GM23338 (cell line): ENCODE measurements around the gene GAPDHS. TPM values are rescaled to one million over a fixed set of nuclear protein-coding genes. Genes with fewer than 3 reads are reported as not detected.

ENCODE experiments used
- ATAC-seq: fragments of 200-7000 bp; cut with Tn5 transposase; 3 replicates; pipeline ENCODE4 v1.9.1; 2020
- DNase-seq: peaks from one replicate; pipeline ENCODE4 v3.0.0-alpha.2; 2015; ENCODE audit warnings: low spot score
- H2AFZ ChIP-seq: fragments of 200-600 bp; sonication (generic); 2 replicates; pipeline ENCODE4 v1.8.0; 2016; ENCODE audit warnings: antibody characterized with exemption, mild to moderate bottlenecking, moderate library complexity
- H3F3A ChIP-seq: fragments of 200-600 bp; sonication (generic); replicated peaks from 2 replicates; pipeline ENCODE4 v1.8.0; 2017; ENCODE audit warnings: antibody characterized with exemption, mixed run types, low read depth
- H3K27ac ChIP-seq: fragments of 200-600 bp; sonication (generic); 2 replicates; pipeline ENCODE4 v1.6.1; 2016; ENCODE audit warnings: low read depth
- H3K27me3 ChIP-seq: fragments of 200-600 bp; sonication (generic); 2 replicates; pipeline ENCODE4 v1.8.0; 2016; ENCODE audit warnings: mild to moderate bottlenecking, mixed run types, moderate library complexity; ENCODE audit not compliant: insufficient read depth
- H3K36me3 ChIP-seq: fragments of 200-600 bp; sonication (generic); 2 replicates; pipeline ENCODE4 v1.8.0; 2016; ENCODE audit warnings: mild to moderate bottlenecking; ENCODE audit not compliant: insufficient read depth
- H3K4me1 ChIP-seq: fragments of 200-600 bp; sonication (generic); 2 replicates; pipeline ENCODE4 v1.8.0; 2016; ENCODE audit warnings: mild to moderate bottlenecking, moderate library complexity; ENCODE audit not compliant: insufficient read depth
- H3K4me2 ChIP-seq: fragments of 200-600 bp; sonication (generic); 2 replicates; pipeline ENCODE4 v1.7.1; 2017; ENCODE audit warnings: mixed run types
- H3K4me3 ChIP-seq: fragments of 200-600 bp; sonication (generic); 2 replicates; pipeline ENCODE4 v1.6.1; 2016; ENCODE audit warnings: mixed run types
- H3K79me2 ChIP-seq: fragments of 200-600 bp; sonication (generic); replicated peaks from 2 replicates; pipeline ENCODE4 v1.8.0; 2017; ENCODE audit warnings: mild to moderate bottlenecking; ENCODE audit not compliant: insufficient read depth
- H3K9me2 ChIP-seq: fragments of 200-600 bp; sonication (generic); 2 replicates; pipeline ENCODE4 v1.8.0; 2017; ENCODE audit not compliant: insufficient read depth
- H4K20me1 ChIP-seq: fragments of 200-600 bp; sonication (generic); replicated peaks from 2 replicates; pipeline ENCODE4 v1.8.0; 2017; ENCODE audit warnings: mild to moderate bottlenecking; ENCODE audit not compliant: insufficient read depth
- H3K27ac Mint-ChIP-seq: 2 replicates; pipeline ENCODE4 v1.8.0; 2020; ENCODE audit warnings: inconsistent platforms, mild to moderate bottlenecking, moderate library complexity, mixed read lengths
- H3K27me3 Mint-ChIP-seq: 3 replicates; pipeline ENCODE4 v1.8.0; 2022; ENCODE audit warnings: low read depth, mild to moderate bottlenecking, moderate library complexity, mixed read lengths, inconsistent platforms; ENCODE audit not compliant: insufficient read depth, poor library complexity
- H3K36me3 Mint-ChIP-seq: 3 replicates; pipeline ENCODE4 v1.8.0; 2021; ENCODE audit warnings: low read depth, mild to moderate bottlenecking, inconsistent platforms, moderate library complexity, mixed read lengths
- H3K4me1 Mint-ChIP-seq: 3 replicates; pipeline ENCODE4 v1.8.0; 2020; ENCODE audit warnings: mild to moderate bottlenecking, inconsistent platforms, mixed read lengths
- H3K4me3 Mint-ChIP-seq: 3 replicates; pipeline ENCODE4 v1.8.0; 2021; ENCODE audit warnings: moderate library complexity, mild to moderate bottlenecking, inconsistent platforms, mixed read lengths
- H3K9me3 Mint-ChIP-seq: 3 replicates; pipeline ENCODE4 v1.8.0; 2020; ENCODE audit warnings: moderate library complexity, mild to moderate bottlenecking, inconsistent platforms, mixed read lengths
- CTCF ChIP-seq, 2 experiments: fragments of 200-600 bp in 1 of 2; sonication (generic) in 1 of 2; conservative IDR thresholded peaks; 2 replicates each; pipeline versions ENCODE4 v1.5.1 to v1.6.1; 2016 to 2017; ENCODE audit warnings: antibody characterized with exemption in 2 of 2, low read depth in 2 of 2, mild to moderate bottlenecking in 2 of 2, moderate library complexity in 1 of 2
- ETS1 ChIP-seq: IDR thresholded peaks from 2 replicates; pipeline ENCODE4 v1.6.1; 2016; ENCODE audit warnings: antibody characterized with exemption
- NANOG ChIP-seq: IDR thresholded peaks from 2 replicates; pipeline ENCODE4 v1.6.1; 2016; ENCODE audit warnings: antibody characterized with exemption, borderline replicate concordance
- POLR2AphosphoS5 ChIP-seq: IDR thresholded peaks from 2 replicates; pipeline ENCODE4 v1.6.1; 2016; ENCODE audit warnings: antibody characterized with exemption, low read depth
- REST ChIP-seq: IDR thresholded peaks from one replicate; pipeline ENCODE4 v1.6.1; 2018; ENCODE audit warnings: antibody characterized with exemption; ENCODE audit not compliant: unreplicated experiment
- ZNF114 ChIP-seq: fragments of 250-450 bp; sonication (Bioruptor Pico); IDR thresholded peaks from 2 replicates; pipeline ENCODE4 v1.5.0; 2020; ENCODE audit warnings: mild to moderate bottlenecking, moderate library complexity
- ZNF331 ChIP-seq: fragments of 250-450 bp; sonication (Bioruptor Pico); IDR thresholded peaks from 2 replicates; pipeline ENCODE4 v1.5.0; 2020; ENCODE audit warnings: low read depth, mild to moderate bottlenecking, moderate library complexity
- polyA plus RNA-seq: library from polyadenylated mRNA; unstranded; fragments of >200 nt; fragmentation: Nextera tagmentation; extraction: Ambion mirVana; gene quantifications from 2 replicates; pipeline ENCODE4 v1.2.1, GENCODE V29; 2016
- total RNA-seq: library from RNA; depleted of rRNA; stranded (reverse); fragments of >200 nt; shearing (Covaris generic); gene quantifications from 2 replicates; pipeline ENCODE4 v1.2.3, GENCODE V29; 2014

The GAPDHS gene
- total and polyA plus RNA-seq, 2 experiments from 2014 or later, result not detected

GRCh38 chr19:35497406-35497805 is 35.9 kb upstream of the GAPDHS start:
- no peaks in the 10 kb centered on the region for H3K79me2 ChIP-seq
- Mint-ChIP-seq H3K27me3 (peaks cover 17% of the 10 kb centered on the region), H3K36me3 (peaks cover 58% of the 10 kb centered on the region), H3K27ac (no peak overlapping the region), H3K9me3 (no peaks in the 10 kb centered on the region), H3K4me1 (peaks cover 27% of the 10 kb centered on the region), H3K4me3 (no peak overlapping the region)
- no peak for DNase-seq
- 0 out of 2 replicates have a peak overlapping the region, but pooled peaks have one; percentile 32 for H3K27ac ChIP-seq
- TF ChIP-seq CTCF (conservative IDR thresholded peaks at IDR 0.05; ENCODE audit: low read depth in 2 of 2), result peak in 1 of 2 experiments; percentile 30; a peak in 2 of 4 replicates
- no peak for TF ChIP-seq POLR2AphosphoS5
- H3K4me1 ChIP-seq, result no peaks in the 10 kb centered on the region
- ATAC-seq, result 0 out of 3 replicates have a peak, but pooled peaks have one; percentile 6
- H3F3A ChIP-seq, result peaks cover 11% of the 10 kb centered on the region; the same call in 1 of the 2 replicates
- H3K4me2 ChIP-seq, result no peak overlapping the region
- no peaks in the 10 kb centered on the region for H3K9me2 ChIP-seq
- no peaks in the 10 kb centered on the region for H3K27me3 ChIP-seq
- H3K4me3 ChIP-seq, result no peak overlapping the region
- H2AFZ ChIP-seq, result no peak overlapping the region
- H4K20me1 ChIP-seq, result no peaks in the 10 kb centered on the region; the same call in 1 of the 2 replicates
- H3K36me3 ChIP-seq, result peaks cover 8% of the 10 kb centered on the region

GRCh38 chr19:35498220-35498619 is 35.0 kb upstream of the GAPDHS start:
- H3K9me2 ChIP-seq, result no peaks in the 10 kb centered on the region
- peaks cover 8% of the 10 kb centered on the region for H3K36me3 ChIP-seq
- ATAC-seq, result no peak
- no peaks in the 10 kb centered on the region; the same call in 1 of the 2 replicates for H4K20me1 ChIP-seq
- H3K4me1 ChIP-seq, result no peaks in the 10 kb centered on the region
- H3K27me3 ChIP-seq, result no peaks in the 10 kb centered on the region
- no peak overlapping the region for H3K4me3 ChIP-seq
- no peak overlapping the region for H2AFZ ChIP-seq
- Mint-ChIP-seq H3K27ac (no peak overlapping the region), H3K9me3 (no peaks in the 10 kb centered on the region), H3K4me3 (no peak overlapping the region; the same call in 2 of the 3 replicates), H3K4me1 (peaks cover 27% of the 10 kb centered on the region), H3K36me3 (peaks cover 66% of the 10 kb centered on the region), H3K27me3 (peaks cover 17% of the 10 kb centered on the region)
- no peak for DNase-seq
- no peak overlapping the region for H3K4me2 ChIP-seq
- no peaks in the 10 kb centered on the region for H3K79me2 ChIP-seq
- H3K27ac ChIP-seq, result no peak overlapping the region
- peaks cover 11% of the 10 kb centered on the region; the same call in 1 of the 2 replicates for H3F3A ChIP-seq
- TF ChIP-seq POLR2AphosphoS5, result no peak
- no peak for TF ChIP-seq ZNF114 (CRISPR knock-in tag)
- TF ChIP-seq CTCF (conservative IDR thresholded peaks at IDR 0.05; ENCODE audit: low read depth in 2 of 2), result no peak
- no peak for TF ChIP-seq ETS1
- no peak for TF ChIP-seq REST
- no peak for TF ChIP-seq NANOG
- TF ChIP-seq ZNF331, result no peak
